Epithelial cell of proximal tubule (primary cell): ENCODE measurements around the gene IRAK1BP1. TPM values are rescaled to one million over a fixed set of nuclear protein-coding genes. Genes with fewer than 3 reads are reported as not detected.
"Not testable (repeated sequence)": the region's sequence is repeated elsewhere in the genome, so short reads cannot be mapped to it uniquely, and the experiment has no call there.

ENCODE experiments used
- DNase-seq: peaks from one replicate; pipeline ENCODE4 v3.0.0-alpha.2; 2011; ENCODE audit warnings: low read depth
- H3K4me3 ChIP-seq: 2 replicates; pipeline ENCODE4 v1.5.1; 2011; ENCODE audit warnings: low read depth, mild to moderate bottlenecking, low read length
- CTCF ChIP-seq: conservative IDR thresholded peaks from 2 replicates; pipeline ENCODE4 v1.5.1; 2012; ENCODE audit warnings: low read depth, mild to moderate bottlenecking, low read length
- total RNA-seq: library from RNA; depleted of rRNA; stranded (reverse); fragments of >200 nt; gene quantifications from 2 replicates; pipeline ENCODE4 v1.2.3, GENCODE V29; 2015

Gene IRAK1BP1
- total RNA-seq, 1 donor from 2014 or later, result 3.6 TPM

GRCh38 chr6:78910591-78911171, 43.3 kb downstream of the IRAK1BP1 start:
- TF ChIP-seq CTCF, result no peak
- DNase-seq, result no peak
- H3K4me3 ChIP-seq, result peak overlapping the region; percentile 57

DNA sequence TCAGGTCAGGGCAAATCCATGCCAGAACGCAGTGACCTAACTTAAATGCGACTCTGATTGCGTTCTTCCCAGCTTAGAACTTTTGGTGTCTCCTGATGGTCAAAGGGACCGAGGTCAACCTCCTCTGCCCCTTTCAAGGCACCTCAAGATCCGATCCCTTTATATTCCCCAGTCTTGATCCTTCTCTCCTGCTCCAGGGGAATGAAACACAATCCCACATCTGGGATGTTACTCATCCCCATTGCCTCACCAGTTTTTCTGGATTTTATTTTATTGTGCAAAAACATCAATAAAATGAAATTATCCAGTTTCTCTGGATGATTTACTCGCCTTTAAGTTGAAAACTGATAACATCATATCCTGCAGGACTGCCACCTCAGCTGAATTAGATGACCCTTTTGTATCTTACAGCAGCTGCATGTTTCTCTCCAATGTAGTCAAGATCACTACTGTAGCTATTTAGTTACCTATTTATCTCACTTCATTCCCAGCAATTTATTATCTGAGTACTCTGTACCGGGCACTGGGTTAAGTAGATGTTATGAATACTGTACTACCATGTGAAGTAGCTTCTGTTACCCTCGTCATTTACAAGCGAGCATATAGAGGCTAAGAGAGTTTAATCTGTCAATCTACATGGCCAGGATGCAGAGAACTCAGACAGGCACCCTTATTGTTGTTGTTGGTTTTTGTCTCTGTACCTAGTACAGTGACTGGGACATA, 44.0 kb downstream of the IRAK1BP1 start:
- H3K4me3 ChIP-seq, result no peak overlapping the region
- TF ChIP-seq CTCF, result no peak
- no peak for DNase-seq

DNA sequence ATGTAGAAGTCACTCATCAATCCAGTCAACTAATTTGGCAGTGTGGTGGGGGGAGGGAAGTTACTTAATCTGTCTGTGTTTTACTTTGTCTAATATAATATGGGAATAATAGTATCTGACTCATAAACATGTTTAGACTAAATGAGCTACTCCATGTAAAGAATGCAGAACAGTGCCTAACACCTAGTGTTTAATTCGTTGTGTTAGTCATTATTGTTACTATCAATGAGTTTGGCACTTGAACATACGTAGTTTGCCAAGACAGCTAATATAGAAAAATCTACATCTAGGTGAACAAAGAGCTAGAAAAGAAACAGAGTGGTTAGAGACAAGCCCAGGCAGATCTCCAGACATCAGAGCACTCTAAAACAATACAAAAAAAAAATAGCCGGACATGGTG, 49.1 kb downstream of the IRAK1BP1 start:
- no peak for DNase-seq
- H3K4me3 ChIP-seq, result no peak overlapping the region
- TF ChIP-seq CTCF, result no peak

- no peak for DNase-seq
- H3K4me3 ChIP-seq, result no peak overlapping the region
- TF ChIP-seq CTCF, result no peak
Measured at GRCh38 chr6:78917788-78918187, 50.4 kb downstream of the IRAK1BP1 start.

GRCh38 chr6:78921168-78921567, 53.8 kb downstream of the IRAK1BP1 start:
- DNase-seq, H3K4me3 ChIP-seq: not testable (repeated sequence)

DNA sequence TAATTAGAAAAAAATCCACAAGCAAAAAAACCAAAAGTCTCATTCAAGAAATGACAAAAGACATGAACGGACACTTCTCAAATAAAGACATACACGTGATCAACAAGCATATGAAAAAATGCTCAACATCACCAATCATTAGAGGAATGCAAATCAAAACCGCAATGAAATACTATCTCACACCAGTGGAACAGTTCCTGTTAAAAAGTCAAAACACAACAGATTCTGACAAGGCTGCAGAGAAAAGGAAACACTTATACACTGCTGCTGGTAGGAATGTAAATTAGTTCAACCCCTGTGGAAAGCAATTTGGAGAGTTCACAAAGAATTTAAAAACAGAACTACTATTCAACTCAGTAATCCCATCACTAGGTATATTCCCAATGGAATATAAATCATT, 58.0 kb downstream of the IRAK1BP1 start:
- H3K4me3 ChIP-seq, result no peak overlapping the region
- no peak for DNase-seq
- no peak for TF ChIP-seq CTCF

DNA sequence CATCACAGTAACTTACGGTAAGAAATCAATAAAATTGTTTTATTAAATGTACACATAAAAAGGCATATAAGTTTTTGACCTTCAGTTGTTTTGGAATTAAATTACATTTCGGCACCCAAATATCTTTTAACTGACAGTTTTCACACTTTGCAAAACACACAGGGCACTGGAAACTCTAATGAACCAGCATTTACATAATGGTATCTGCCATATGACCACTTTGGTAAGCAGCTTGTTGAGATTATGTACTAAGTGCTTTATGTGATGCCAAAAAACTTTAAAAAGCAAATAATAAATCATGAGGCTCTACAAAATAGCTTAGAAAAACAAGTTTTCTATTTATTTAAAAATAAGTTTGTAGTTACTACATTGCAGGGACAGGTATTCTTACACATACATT, 68.2 kb downstream of the IRAK1BP1 start:
- no peak overlapping the region for H3K4me3 ChIP-seq
- TF ChIP-seq CTCF, result no peak
- no peak for DNase-seq
